H9 (cell line): ENCODE data around the gene SPTLC1. TPM values are rescaled to one million over a fixed set of nuclear protein-coding genes. Genes with fewer than 3 reads are reported as not detected.
A peak's percentile ranks its signal among the peaks of the same experiment; 100 is the strongest.
"Not testable (repeated sequence)": the region's sequence is repeated elsewhere in the genome, so short reads cannot be mapped to it uniquely, and the experiment has no call there.

Experiments used
- DNase-seq: peaks from one replicate; pipeline ENCODE4 v3.0.0-alpha.2; 2017
- H2AFZ ChIP-seq: one replicate; pipeline ENCODE4 v1.6.1; 2013; ENCODE audit warnings: mild to moderate bottlenecking, low read length, control low read depth, moderate library complexity
- H2AK5ac ChIP-seq: 2 replicates; pipeline ENCODE4 v1.6.1; 2013; ENCODE audit warnings: low read length, control low read depth, mixed read lengths; ENCODE audit not compliant: insufficient read length
- H2BK120ac ChIP-seq: one replicate; pipeline ENCODE4 v1.6.1; 2013; ENCODE audit warnings: low read depth, mild to moderate bottlenecking, low read length, control low read depth, inconsistent platforms; ENCODE audit not compliant: poor library complexity, severe bottlenecking
- H2BK12ac ChIP-seq: 2 replicates; pipeline ENCODE4 v1.6.1; 2013; ENCODE audit warnings: low read length, control low read depth, mixed read lengths, low read depth; ENCODE audit not compliant: insufficient read length
- H2BK15ac ChIP-seq: 2 replicates; pipeline ENCODE4 v1.6.1; 2013; ENCODE audit warnings: low read depth, low read length, control low read depth
- H2BK20ac ChIP-seq: one replicate; pipeline ENCODE4 v1.6.1; 2013; ENCODE audit warnings: low read depth, mild to moderate bottlenecking, low read length, control low read depth, inconsistent platforms; ENCODE audit not compliant: poor library complexity, severe bottlenecking
- H2BK5ac ChIP-seq: 2 replicates; pipeline ENCODE4 v1.6.1; 2013; ENCODE audit warnings: low read length, control low read depth, mixed read lengths; ENCODE audit not compliant: insufficient read length
- H3K14ac ChIP-seq: 2 replicates; pipeline ENCODE4 v1.6.1; 2013; ENCODE audit warnings: low read length, control low read depth; ENCODE audit not compliant: insufficient read depth
- H3K18ac ChIP-seq: 2 replicates; pipeline ENCODE4 v1.6.1; 2013; ENCODE audit warnings: low read depth, mild to moderate bottlenecking, mixed read lengths, low read length, control low read depth; ENCODE audit not compliant: insufficient read length
- H3K23ac ChIP-seq: 2 replicates; pipeline ENCODE4 v1.6.1; 2013; ENCODE audit warnings: low read length, control low read depth, mixed read lengths, low read depth; ENCODE audit not compliant: insufficient read length
- H3K23me2 ChIP-seq: 2 replicates; pipeline ENCODE4 v1.6.1; 2013; ENCODE audit warnings: low read depth, mild to moderate bottlenecking, mixed read lengths, low read length, control low read depth; ENCODE audit not compliant: insufficient read length, poor library complexity, severe bottlenecking
- H3K27ac ChIP-seq: 2 replicates; pipeline ENCODE4 v1.5.1; 2013; ENCODE audit warnings: low read length, control low read depth, mixed read lengths, low read depth; ENCODE audit not compliant: insufficient read length
- H3K27me3 ChIP-seq: 2 replicates; pipeline ENCODE4 v1.6.1; 2013; ENCODE audit warnings: low read length, control low read depth, inconsistent platforms; ENCODE audit not compliant: insufficient read depth
- H3K4ac ChIP-seq: 2 replicates; pipeline ENCODE4 v1.6.1; 2013; ENCODE audit warnings: low read depth, mild to moderate bottlenecking, control low read depth, inconsistent platforms, low read length, moderate library complexity
- H3K4me1 ChIP-seq: 2 replicates; pipeline ENCODE4 v1.6.1; 2013; ENCODE audit warnings: low read length, control low read depth, inconsistent platforms; ENCODE audit not compliant: insufficient read depth
- H3K4me2 ChIP-seq: 2 replicates; pipeline ENCODE4 v1.6.1; 2013; ENCODE audit warnings: low read length, control low read depth, mixed read lengths; ENCODE audit not compliant: insufficient read length, insufficient read depth
- H3K56ac ChIP-seq: 2 replicates; pipeline ENCODE4 v1.6.1; 2013; ENCODE audit warnings: low read depth, mild to moderate bottlenecking, mixed read lengths, low read length, control low read depth; ENCODE audit not compliant: insufficient read length
- H3K79me1 ChIP-seq: 2 replicates; pipeline ENCODE4 v1.6.1; 2013; ENCODE audit warnings: low read depth, mild to moderate bottlenecking, moderate library complexity, low read length, control low read depth, inconsistent platforms; ENCODE audit not compliant: insufficient read depth, poor library complexity, severe bottlenecking
- H3K79me2 ChIP-seq: 2 replicates; pipeline ENCODE4 v1.6.1; 2013; ENCODE audit warnings: low read length, control low read depth, inconsistent platforms; ENCODE audit not compliant: insufficient read depth
- H3K9ac ChIP-seq: 2 replicates; pipeline ENCODE4 v1.6.1; 2013; ENCODE audit warnings: low read length, control low read depth, mixed read lengths; ENCODE audit not compliant: insufficient read length; ENCODE audit errors: extremely low read depth
- H3K9me3 ChIP-seq: one replicate; pipeline ENCODE4 v1.6.1; 2013; ENCODE audit warnings: low read depth, low read length, inconsistent platforms; ENCODE audit not compliant: control insufficient read depth
- H3T11ph ChIP-seq: one replicate; pipeline ENCODE4 v1.6.1; 2013; ENCODE audit warnings: mild to moderate bottlenecking, low read length, control low read depth, inconsistent platforms
- H4K20me1 ChIP-seq: one replicate; pipeline ENCODE4 v1.6.1; 2013; ENCODE audit not compliant: control insufficient read depth, insufficient read length, insufficient read depth
- H4K5ac ChIP-seq: 2 replicates; pipeline ENCODE4 v1.6.1; 2013; ENCODE audit warnings: low read depth, mild to moderate bottlenecking, mixed read lengths, low read length, control low read depth; ENCODE audit not compliant: insufficient read length
- H4K8ac ChIP-seq: replicated peaks from 2 replicates; pipeline ENCODE4 v1.6.1; 2013; ENCODE audit warnings: low read length, control low read depth, mixed read lengths, low read depth; ENCODE audit not compliant: insufficient read length
- H4K91ac ChIP-seq: 2 replicates; pipeline ENCODE4 v1.6.1; 2013; ENCODE audit warnings: low read depth, mild to moderate bottlenecking, moderate library complexity, mixed read lengths, low read length, control low read depth; ENCODE audit not compliant: insufficient read length
- H3K27ac Mint-ChIP-seq, 3 experiments: 2 replicates in 2 of 3; 3 replicates in 1 of 3; pipeline ENCODE4 v1.8.0; 2020 to 2021; ENCODE audit warnings: mixed read lengths in 3 of 3, mild to moderate bottlenecking in 1 of 3, moderate library complexity in 1 of 3
- H3K27me3 Mint-ChIP-seq: 2 replicates; pipeline ENCODE4 v1.8.0; 2021; ENCODE audit warnings: low read depth, mild to moderate bottlenecking, moderate library complexity, mixed read lengths
- H3K36me3 Mint-ChIP-seq, 3 experiments: 2 replicates in 2 of 3; 3 replicates in 1 of 3; pipeline ENCODE4 v1.8.0; 2020 to 2021; ENCODE audit warnings: low read depth in 3 of 3, mixed read lengths in 3 of 3; ENCODE audit not compliant: insufficient read depth in 1 of 3
- H3K4me1 Mint-ChIP-seq, 2 experiments: 2 replicates each; pipeline ENCODE4 v1.8.0; 2020; ENCODE audit warnings: mixed read lengths in 2 of 2
- H3K4me3 Mint-ChIP-seq, 2 experiments: 2 replicates in 1 of 2; 3 replicates in 1 of 2; pipeline ENCODE4 v1.8.0; 2020 to 2021; ENCODE audit warnings: mild to moderate bottlenecking in 2 of 2, mixed read lengths in 2 of 2, moderate library complexity in 1 of 2
- H3K9me3 Mint-ChIP-seq, 2 experiments: 2 replicates in 1 of 2; 3 replicates in 1 of 2; pipeline ENCODE4 v1.8.0; 2020; ENCODE audit warnings: mild to moderate bottlenecking in 2 of 2, mixed read lengths in 2 of 2, moderate library complexity in 1 of 2
- WGBS: extraction: QIAGEN DNeasy Blood & Tissue Kit; methylation state at CpG from one replicate; pipeline ENCODE4 v1.1.7; 2013; ENCODE audit warnings: missing lambda C conversion rate, low lambda C conversion rate, mixed read lengths; ENCODE audit not compliant: insufficient read length; ENCODE audit errors: extremely low coverage; 5-methylcytosine and 5-hydroxymethylcytosine counted together
- total RNA-seq: library from RNA; stranded (reverse); gene quantifications from 2 replicates; pipeline ENCODE4 v1.2.1, GENCODE V29; 2021
- TF ChIP-seq, protein P1 (sequence below): fragments of 200-600 bp; sonication (generic); conservative IDR thresholded peaks from 3 replicates; pipeline ENCODE4 v1.8.0; 2021; ENCODE audit warnings: antibody characterized with exemption, mild to moderate bottlenecking

SPTLC1 gene
- total RNA-seq, 1 experiment from 2014 or later, result 73.5 TPM

DNA sequence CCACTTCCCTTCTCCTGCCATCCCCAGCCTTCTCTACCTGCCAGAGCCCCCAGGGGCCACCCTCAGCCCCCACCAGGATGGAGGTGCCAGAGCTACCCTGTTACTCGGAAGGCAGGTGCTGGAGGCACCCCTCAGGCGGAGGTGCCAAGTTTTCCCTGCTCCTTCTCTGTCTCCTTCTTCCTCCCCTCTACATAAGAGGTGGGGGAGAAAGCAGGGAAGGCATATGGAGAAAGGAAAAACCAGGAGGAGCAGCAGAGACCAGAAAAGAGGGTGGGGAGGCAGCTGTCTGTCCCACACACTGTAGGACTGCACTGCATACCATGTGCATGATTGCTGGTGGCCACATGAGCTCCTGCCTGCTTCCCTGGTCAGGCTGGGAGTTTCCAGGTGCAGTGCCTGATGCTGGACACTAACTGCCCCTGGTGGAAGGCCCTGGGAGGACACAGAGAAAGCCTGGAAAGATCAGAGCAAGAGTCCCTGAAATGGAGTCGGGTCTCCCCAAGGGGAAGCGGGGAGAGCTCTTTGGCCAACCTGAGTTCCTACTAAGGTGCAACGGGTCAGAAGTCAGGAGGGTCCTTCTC is 23.8 kb upstream of the SPTLC1 start:
- not testable (repeated sequence) for H2AK5ac ChIP-seq, H3K4ac ChIP-seq, H3K23me2 ChIP-seq, H3K9me3 ChIP-seq, H4K91ac ChIP-seq, H4K8ac ChIP-seq, H2BK12ac ChIP-seq, H3K56ac ChIP-seq, H4K5ac ChIP-seq, H3K4me2 ChIP-seq, H3K36me3 Mint-ChIP-seq, H3K4me3 Mint-ChIP-seq, H3K4me1 ChIP-seq, H3K14ac ChIP-seq, H3K23ac ChIP-seq, H2BK15ac ChIP-seq, H3K27ac Mint-ChIP-seq, H2BK120ac ChIP-seq, H2BK5ac ChIP-seq, H2BK20ac ChIP-seq, H3K9me3 Mint-ChIP-seq, H3K79me2 ChIP-seq, H3K27ac ChIP-seq, H3K79me1 ChIP-seq, H3K9ac ChIP-seq, H4K20me1 ChIP-seq, H3K18ac ChIP-seq, H2AFZ ChIP-seq, H3K27me3 ChIP-seq, H3T11ph ChIP-seq
- peaks cover 35% of the 10 kb centered on the region for H3K27me3 Mint-ChIP-seq
- WGBS, result no CpG with 5 or more reads among the region's 5 CpGs
- peaks cover 15 to 16% of the 10 kb centered on the region in 2 experiments for H3K4me1 Mint-ChIP-seq
- TF ChIP-seq, protein P1, sequence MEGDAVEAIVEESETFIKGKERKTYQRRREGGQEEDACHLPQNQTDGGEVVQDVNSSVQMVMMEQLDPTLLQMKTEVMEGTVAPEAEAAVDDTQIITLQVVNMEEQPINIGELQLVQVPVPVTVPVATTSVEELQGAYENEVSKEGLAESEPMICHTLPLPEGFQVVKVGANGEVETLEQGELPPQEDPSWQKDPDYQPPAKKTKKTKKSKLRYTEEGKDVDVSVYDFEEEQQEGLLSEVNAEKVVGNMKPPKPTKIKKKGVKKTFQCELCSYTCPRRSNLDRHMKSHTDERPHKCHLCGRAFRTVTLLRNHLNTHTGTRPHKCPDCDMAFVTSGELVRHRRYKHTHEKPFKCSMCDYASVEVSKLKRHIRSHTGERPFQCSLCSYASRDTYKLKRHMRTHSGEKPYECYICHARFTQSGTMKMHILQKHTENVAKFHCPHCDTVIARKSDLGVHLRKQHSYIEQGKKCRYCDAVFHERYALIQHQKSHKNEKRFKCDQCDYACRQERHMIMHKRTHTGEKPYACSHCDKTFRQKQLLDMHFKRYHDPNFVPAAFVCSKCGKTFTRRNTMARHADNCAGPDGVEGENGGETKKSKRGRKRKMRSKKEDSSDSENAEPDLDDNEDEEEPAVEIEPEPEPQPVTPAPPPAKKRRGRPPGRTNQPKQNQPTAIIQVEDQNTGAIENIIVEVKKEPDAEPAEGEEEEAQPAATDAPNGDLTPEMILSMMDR, result 0 out of 3 replicates have a peak, but pooled peaks have one; percentile 24
- peak; percentile 56 for DNase-seq
